VCaP (cell line): ENCODE measurements around the gene RPLP2.

Experiments used
- H3K27ac ChIP-seq: fragments of 450-650 bp; 2 replicates; pipeline ENCODE4 v1.5.1; 2017
- TF ChIP-seq, protein P1 (sequence below): fragments of 450-650 bp; conservative IDR thresholded peaks from 2 replicates; pipeline ENCODE4 v1.5.1; 2017; ENCODE audit warnings: mild to moderate bottlenecking, moderate library complexity

RPLP2 gene

GRCh38 chr11:821512-822371 lies 12.0 kb downstream of the RPLP2 start:
- TF ChIP-seq, protein P1, sequence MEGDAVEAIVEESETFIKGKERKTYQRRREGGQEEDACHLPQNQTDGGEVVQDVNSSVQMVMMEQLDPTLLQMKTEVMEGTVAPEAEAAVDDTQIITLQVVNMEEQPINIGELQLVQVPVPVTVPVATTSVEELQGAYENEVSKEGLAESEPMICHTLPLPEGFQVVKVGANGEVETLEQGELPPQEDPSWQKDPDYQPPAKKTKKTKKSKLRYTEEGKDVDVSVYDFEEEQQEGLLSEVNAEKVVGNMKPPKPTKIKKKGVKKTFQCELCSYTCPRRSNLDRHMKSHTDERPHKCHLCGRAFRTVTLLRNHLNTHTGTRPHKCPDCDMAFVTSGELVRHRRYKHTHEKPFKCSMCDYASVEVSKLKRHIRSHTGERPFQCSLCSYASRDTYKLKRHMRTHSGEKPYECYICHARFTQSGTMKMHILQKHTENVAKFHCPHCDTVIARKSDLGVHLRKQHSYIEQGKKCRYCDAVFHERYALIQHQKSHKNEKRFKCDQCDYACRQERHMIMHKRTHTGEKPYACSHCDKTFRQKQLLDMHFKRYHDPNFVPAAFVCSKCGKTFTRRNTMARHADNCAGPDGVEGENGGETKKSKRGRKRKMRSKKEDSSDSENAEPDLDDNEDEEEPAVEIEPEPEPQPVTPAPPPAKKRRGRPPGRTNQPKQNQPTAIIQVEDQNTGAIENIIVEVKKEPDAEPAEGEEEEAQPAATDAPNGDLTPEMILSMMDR: no peak

GRCh38 chr11:823441-824291 lies 13.9 kb downstream of the RPLP2 start:
- H3K27ac ChIP-seq: peak overlapping the region; percentile 95
- TF ChIP-seq, protein P1: no peak

More at GRCh38 chr11:821512-822371, 12.0 kb downstream of the RPLP2 start:
- peak overlapping the region; percentile 95 for H3K27ac ChIP-seq

DNA sequence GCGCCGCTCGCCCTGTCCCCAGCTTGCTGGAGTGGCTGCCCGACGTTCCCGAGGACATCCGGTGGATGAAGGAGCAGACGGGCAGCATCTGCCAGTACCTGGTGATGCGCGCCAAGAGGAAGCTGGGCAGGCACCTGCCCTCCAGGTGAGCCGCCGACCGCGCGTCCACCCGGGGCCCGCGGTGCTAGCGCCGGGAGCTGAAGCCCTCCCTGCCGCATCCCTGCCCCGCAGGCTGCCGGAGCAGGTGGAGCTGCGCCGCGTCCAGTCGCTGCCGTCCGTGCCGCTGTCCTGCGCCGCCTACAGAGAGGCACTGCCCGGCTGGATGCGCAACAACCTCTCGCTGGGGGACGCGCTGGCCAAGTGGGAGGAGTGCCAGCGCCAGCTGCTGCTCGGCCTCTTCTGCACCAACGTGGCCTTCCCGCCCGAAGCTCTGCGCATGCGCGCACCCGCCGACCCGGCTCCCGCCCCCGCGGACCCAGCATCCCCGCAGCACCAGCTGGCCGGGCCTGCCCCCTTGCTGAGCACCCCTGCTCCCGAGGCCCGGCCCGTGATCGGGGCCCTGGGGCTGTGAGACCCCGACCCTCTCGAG lies 14.6 kb downstream of the RPLP2 start:
- H3K27ac ChIP-seq: peak overlapping the region; percentile 95
- TF ChIP-seq, protein P1: no peak

GRCh38 chr11:824942-825341 lies 15.2 kb downstream of the RPLP2 start:
- TF ChIP-seq, protein P1: no peak
- H3K27ac ChIP-seq: peak overlapping the region; percentile 95

DNA sequence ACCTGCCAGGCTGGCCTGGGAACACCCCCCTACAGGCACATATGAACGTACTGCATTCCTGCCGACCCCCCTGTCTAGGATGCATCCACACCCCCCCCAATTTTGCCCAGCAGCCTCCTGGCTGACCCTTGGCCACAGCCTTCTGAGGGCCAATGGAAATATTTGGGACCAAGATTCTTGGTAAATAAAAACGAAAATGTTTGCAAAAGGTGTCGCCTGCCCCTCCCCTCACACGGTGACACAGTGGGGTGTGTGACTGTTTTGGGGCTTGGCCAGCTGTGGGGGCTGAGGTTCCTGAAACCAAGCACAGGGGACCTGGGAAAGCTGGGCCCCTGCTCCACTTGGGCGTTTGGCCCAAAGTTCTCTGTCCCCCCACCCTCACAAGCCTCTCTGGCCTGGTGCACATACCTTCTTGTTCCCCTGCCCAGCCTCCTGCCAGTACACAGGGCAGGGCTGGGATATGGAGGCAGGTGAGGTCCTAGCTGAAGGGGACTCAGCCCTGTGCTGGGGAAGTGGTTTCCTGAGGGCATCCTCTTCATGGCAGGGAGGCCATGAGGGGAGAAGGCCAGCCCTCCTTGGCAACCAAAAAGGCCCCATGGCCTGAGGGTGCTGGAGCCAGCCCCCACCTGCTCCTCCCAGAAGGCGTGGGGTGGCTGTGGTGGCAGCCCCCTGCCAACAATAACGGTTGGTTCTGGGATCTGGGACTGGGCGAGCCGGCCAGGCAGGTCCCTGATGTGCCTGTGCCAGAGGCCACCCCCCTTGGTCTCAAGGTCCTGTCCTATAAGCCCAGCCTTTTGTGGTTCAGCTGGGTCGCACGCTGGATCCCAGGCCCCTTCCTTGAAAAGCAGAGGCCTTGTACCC lies 15.8 kb downstream of the RPLP2 start:
- H3K27ac ChIP-seq: peak overlapping the region; percentile 95
- TF ChIP-seq, protein P1: no peak

DNA sequence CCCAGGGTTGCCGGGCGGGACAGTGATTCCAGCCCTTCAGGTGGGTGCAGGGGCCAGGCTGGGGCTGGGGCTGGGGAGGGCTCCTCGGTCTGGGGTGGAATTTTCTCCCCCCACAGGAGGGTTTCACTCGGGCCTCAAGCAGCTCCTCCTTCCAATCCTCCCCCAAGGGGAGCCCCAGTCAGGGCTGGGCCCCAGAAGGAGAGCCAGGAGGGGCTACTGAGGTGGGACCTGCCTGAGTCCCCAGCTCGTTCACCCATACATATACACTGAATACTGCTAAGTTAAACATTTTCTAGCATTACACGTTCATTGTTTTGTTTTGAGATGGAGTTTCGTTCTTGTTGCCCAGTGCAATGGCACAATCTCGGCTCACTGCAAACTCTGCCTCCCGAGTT lies 16.5 kb downstream of the RPLP2 start:
- peak overlapping the region; percentile 95 for H3K27ac ChIP-seq
- TF ChIP-seq, protein P1: no peak
